Stimulated activated CD8-positive, alpha-beta memory T cell treated with anti-CD3 and anti-CD28 coated beads, Interleukin-7, amount 100 ng/mL, for 4 hours (primary cell): ENCODE data around the gene ZFP62.
A peak's percentile ranks its signal among the peaks of the same experiment; 100 is the strongest.

Source experiments
- DNase-seq, 2 donors: peaks; one replicate each; pipeline ENCODE4 v3.0.0-alpha.2; 2020; ENCODE audit warnings: low read depth in 2 of 2

Gene ZFP62

DNA sequence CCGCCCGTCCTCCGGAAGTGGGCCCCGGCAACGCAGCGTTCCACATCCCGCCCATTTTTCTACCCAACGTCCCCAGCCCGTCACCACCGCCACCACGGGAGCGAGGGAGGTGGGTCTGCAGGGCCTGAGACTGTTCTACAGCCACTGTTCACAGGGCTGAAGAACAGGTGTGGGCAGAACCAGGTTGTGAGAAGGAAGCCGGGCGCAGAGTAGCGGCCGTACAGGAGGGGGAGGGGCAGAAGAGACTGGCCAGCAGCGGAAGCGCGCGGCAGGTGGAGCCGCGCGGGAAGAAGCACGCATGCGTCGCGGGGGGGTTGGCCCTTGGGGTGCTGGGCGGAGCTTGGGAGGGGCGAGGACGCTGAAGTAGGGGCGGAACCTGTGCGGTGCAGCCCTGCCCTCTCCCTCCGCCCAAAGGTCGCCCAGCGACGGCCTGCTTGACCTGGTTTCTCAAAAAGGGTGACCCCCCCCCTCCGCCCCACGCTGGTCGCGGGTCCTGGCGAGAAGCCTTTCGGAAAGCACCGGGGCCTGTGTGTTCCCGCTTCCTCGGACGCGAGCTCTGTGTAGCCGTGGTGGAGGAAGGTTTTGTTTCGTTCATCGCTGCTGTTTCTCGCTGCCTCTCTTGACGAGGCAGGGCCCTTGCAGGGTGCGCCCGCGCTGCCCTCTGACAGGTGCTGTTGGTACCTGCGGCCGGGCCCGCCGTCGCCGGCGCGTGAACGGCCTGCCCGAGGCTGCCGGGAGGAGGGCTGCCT lies 50.7 kb downstream of the ZFP62 start:
- peak; percentile 89 to 94 for DNase-seq

DNA sequence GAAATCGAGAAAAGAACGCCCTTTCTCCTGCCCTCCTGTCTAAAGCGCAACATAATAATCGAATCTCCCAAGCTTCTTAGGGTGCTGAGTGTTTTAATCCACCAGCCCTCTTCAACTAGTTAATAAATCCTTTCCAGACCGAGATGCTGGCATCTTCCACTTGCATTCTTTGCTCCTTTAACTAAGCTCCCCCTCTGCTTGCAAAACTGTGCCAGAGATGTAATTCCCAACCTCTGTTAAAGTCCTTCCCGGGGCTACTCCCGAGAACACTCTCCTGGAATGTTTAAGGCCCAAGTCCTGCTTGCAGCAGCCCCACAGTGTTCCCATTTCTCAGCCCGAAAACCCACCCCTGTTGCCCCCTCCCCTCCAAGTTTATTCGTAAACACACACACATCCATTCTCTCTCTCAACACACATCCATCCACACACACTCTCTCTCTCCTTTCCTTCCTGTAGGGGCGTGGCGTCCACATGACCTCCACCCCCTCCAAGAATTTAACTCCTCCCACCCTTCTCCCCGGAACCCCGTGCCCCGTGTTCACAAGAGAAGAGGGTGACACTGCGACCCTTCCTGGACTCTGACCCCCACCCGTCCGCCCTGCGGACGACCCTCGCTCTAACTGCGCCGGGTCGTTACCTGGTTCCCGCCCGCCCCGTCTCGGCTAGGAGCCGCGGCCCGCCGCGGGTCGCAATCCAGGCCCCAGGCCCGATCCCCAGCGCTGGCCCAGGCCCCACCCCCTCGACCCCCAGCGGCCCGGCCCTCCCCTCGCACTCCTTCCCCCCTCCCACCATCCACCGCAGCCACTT lies 51.5 kb downstream of the ZFP62 start:
- DNase-seq, result peak; percentile 82 to 90

GRCh38 chr5:180808461-180809000 lies 52.5 kb downstream of the ZFP62 start:
- DNase-seq, result no peak

DNA sequence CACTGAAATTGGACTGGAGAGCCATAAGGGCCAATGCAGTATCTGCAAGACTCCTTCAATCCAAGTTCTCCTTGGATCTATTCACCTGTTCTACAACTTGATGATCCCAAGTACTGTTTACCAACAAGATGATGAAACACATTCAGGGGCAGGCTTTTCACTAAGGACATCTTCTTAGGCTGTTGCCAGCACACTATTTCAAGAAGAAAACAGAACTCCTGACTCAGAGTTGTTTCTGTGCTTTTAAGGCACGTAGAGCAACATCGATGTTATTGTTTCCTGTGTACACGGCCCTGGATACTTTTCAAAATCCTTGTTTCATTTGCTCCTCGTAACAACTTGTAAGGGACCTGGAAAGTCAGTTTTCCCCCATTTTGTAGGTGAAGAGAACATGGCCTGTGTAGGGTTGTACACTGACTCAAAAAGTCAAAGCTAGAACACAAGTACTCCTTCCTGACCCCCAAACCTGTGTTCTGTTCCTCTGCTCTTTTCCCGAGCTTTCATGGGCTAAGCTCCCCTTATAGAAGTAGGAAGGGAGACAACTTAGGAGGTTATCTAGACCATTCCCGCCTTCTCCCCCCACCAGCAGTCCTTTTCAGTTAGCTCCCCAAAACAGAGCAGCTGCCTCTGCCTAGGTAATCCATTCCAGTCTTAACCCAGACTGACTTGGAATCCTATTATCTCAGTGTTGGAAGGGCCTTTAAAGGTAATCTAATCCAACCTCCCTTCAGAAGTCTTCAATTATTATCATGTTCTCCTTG lies 53.2 kb downstream of the ZFP62 start:
- no peak for DNase-seq

GRCh38 chr5:180807046-180807445 lies 54.0 kb downstream of the ZFP62 start:
- DNase-seq, result no peak

DNA sequence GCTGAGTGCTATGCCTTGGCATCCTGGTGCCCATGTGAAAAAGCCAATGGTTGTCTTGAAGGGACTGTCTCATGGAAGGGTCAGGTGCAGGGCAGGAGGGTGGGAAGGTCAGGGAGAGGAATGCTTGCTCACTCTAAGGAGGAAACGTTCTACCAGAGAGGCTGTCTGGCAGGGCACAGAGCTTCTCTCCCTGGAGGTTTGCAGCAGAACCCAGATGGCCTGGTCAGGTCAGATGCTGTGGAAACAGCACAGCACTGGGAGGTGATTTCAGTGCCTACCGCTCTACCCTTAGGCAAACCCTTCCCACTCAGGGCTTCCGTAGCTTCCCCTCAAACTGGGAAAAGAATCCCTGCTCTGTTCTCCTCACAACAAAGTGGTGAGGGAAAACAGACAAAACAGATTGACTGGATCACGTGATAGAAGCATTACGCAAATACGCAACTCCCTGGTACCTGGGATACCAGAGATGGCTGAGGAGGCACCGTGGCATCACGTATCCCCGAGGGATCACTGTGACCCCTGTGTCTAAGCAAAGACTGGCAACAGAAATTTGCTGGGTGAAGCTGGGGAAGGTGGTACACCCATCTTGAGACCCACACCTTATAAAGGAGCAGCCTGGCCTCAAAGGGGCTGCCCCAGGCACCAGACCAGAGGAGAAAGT lies 54.6 kb downstream of the ZFP62 start:
- no peak for DNase-seq

GRCh38 chr5:180804129-180804618 lies 56.9 kb downstream of the ZFP62 start:
- no peak for DNase-seq

GRCh38 chr5:180803181-180804128 lies 57.6 kb downstream of the ZFP62 start:
- DNase-seq, result peak; percentile 83 to 84

- peak; percentile 38 to 77 for DNase-seq
These were observed 58.5 kb downstream of the ZFP62 start, which contains the start of gene MGAT1 for GRCh38 chr5:180802325-180803180. Gene MGAT1, minus strand, starts transcription at chr5:180802806. Its CDS starts 9,835 bp downstream, at chr5:180792971.

- DNase-seq, result no peak
These were observed 59.3 kb downstream of the ZFP62 start for GRCh38 chr5:180801596-180802324.

DNA sequence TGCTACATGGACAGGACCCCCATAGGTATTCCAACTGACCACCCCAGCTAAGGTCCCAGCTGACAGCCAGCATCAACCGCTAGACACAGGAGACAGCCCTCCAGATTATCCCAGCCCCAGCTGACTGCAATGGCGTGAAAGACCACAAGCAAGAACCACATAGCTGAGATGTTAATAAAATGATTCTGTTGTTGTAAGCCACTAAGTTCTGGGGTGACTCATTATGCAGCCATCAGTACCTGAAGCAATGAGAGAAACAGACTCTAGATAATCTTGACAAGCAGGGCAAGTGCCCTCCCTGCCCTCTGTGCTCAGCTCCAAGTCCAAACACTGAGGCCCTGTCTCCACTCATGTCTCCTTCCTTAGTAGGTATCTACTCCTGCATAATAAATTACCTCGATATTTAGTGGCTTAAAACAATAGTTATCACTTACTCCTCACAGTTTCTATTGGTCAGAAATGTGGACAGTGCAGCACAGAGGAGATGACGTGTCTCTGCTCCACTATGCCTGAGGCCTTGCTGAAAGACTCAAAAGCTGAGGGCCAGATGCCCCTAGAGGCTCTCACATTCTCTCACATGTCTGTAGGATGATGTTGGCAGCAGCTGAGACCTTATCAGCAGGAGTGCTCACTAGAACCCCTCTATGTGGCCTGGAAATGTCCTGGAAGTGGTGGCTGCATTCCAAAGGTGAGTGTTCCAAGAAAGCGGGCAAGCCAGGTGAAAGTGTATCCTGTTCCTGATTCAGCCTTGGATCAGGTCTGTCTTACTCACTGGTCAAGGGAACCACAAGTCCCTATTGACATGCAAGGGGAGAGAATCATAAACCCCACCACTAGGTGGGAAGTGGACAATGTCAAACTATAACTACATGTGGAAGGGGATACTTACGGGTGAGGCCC lies 60.9 kb downstream of the ZFP62 start:
- no peak for DNase-seq

GRCh38 chr5:180799194-180799593 lies 61.9 kb downstream of the ZFP62 start:
- DNase-seq, result no peak

DNA sequence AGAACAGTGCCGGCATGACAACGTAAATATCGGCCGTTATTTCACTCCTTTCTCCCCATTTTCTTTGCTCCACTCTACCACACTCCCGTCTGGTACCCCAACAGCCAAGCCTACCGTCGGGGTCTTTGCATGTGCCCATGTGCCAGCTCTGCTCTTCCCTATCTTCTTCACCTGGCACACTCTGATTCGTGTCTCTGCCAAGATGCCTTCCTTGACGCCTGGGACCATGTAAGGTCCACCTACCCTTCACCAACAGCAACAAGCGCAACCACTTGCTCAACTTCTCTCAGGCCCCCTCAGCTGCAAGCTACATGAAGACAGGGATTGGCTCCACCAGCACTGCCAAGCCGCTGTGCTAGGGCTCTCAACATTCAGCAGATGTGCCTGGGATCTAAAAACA lies 62.9 kb downstream of the ZFP62 start:
- DNase-seq, result no peak
